ENCODE data around the gene CD4. TPM values are rescaled to one million over a fixed set of nuclear protein-coding genes. Genes with fewer than 3 reads are reported as not detected.

Gene CD4
- total and polyA plus RNA-seq, 2 donors (not counting 3 experiments of a cell fraction or from before 2014, with no cell fraction given): not detected

- CTCF ChIA-PET: interaction anchor here (0.9 to 4.6 kb wide), 5 partner anchors 10 to 37 kb away, joined by 3 to 30 read pairs (median 6); partner anchors contain the start of genes SPSB2 and TPI1
- Histone ChIP-seq H3K36me3 (ENCODE audit: control insufficient read depth in 2 of 2, extremely low read depth in 1 of 2, insufficient read depth in 2 of 2, low read length in 2 of 2) (peaks cover 23 to 30% of the 10 kb centered on the region in 2 experiments), H3K4me2 (ENCODE audit: insufficient read depth, low read length) (no peak overlapping the region), H3K27ac (ENCODE audit: insufficient read depth, low read depth, low read length) (no peak overlapping the region), H3K9ac (replicated peaks; ENCODE audit: extremely low read depth, insufficient read depth, low read length) (no peak overlapping the region), H3K27me3 (ENCODE audit: control insufficient read depth in 2 of 2, insufficient read depth in 2 of 2, low read length in 2 of 2) (no peaks in the 10 kb centered on the region), H2AFZ (ENCODE audit: low read depth, low read length) (no peak overlapping the region), H3K79me2 (ENCODE audit: control insufficient read depth, insufficient read depth, low read length) (peaks cover 39% of the 10 kb centered on the region), H3K4me1 (ENCODE audit: control insufficient read depth, extremely low read depth, insufficient read depth, low read length) (peaks cover 24% of the 10 kb centered on the region), H3K9me3 (replicated peaks; ENCODE audit: control insufficient read depth, insufficient read depth, low read length) (no peaks in the 10 kb centered on the region), H4K20me1 (replicated peaks; ENCODE audit: control insufficient read depth, extremely low read depth, insufficient read depth, low read length) (no peaks in the 10 kb centered on the region), H3K9me1 (replicated peaks; ENCODE audit: control insufficient read depth, extremely low read depth, insufficient read depth, low read length) (no peaks in the 10 kb centered on the region), H3K4me3 (replicated peaks in 1 of 3; ENCODE audit: insufficient read depth in 1 of 3, low read depth in 1 of 3, low read length in 3 of 3) (no peak overlapping the region)
- no TSS peak for BruUV-seq (replicated peaks)
- TF ChIP-seq POLR2AphosphoS5 (IDR thresholded peaks at IDR 0.05; ENCODE audit: insufficient read depth, low read depth, low read length) (no peak), MAX (IDR thresholded peaks at IDR 0.05; ENCODE audit: insufficient read depth, insufficient read length) (no peak), CTCF (IDR thresholded peaks at IDR 0.05; ENCODE audit: extremely low read depth in 1 of 2, insufficient read depth in 1 of 2, low read depth in 1 of 2, low read length in 2 of 2) (no peak), POLR2A (IDR thresholded peaks at IDR 0.05; ENCODE audit: low read depth, low read length) (no peak), GATA2 (IDR thresholded peaks at IDR 0.05; ENCODE audit: insufficient read depth, insufficient read length, low read depth, low read length) (no peak), MYC (IDR thresholded peaks at IDR 0.05; ENCODE audit: low read depth, low read length) (no peak), FOS (IDR thresholded peaks at IDR 0.05; ENCODE audit: borderline replicate concordance, insufficient read depth, low read length) (no peak), EZH2 (IDR thresholded peaks at IDR 0.05; ENCODE audit: borderline replicate concordance, low read depth, low read length, severe bottlenecking) (no peak), JUN (IDR thresholded peaks at IDR 0.05; ENCODE audit: borderline replicate concordance, insufficient read depth, insufficient read length, low read depth) (no peak)
- intact Hi-C loops (cut with micrococcal nuclease): no loop called here
- DNase-seq (ENCODE audit: low read depth, low spot score): no peak
- no peak for FAIRE-seq
- POLR2A ChIA-PET: interaction anchor here (0.7 to 1.5 kb wide), 2 partner anchors 11 to 15 kb away, joined by 3 to 4 read pairs; no protein-coding TSS in a partner anchor
- dilution Hi-C loops (cut with MboI; ENCODE audit: extremely low pct_ligation_motif_present, low sequenced_read_pairs): no loop called here
These were observed 64.7 kb downstream of the CD4 start for GRCh38 chr12:6854036-6854435.
